Activated CD8-positive, alpha-beta memory T cell treated with anti-CD3 and anti-CD28 coated beads, Interleukin-2, amount 50 U/mL, for 24 hours (primary cell): ENCODE measurements around the gene BCAT1.

ENCODE experiments used
- DNase-seq: peaks from one replicate; pipeline ENCODE4 v3.0.0-alpha.2; 2020; ENCODE audit errors: extremely low read depth

Gene BCAT1, protein sequence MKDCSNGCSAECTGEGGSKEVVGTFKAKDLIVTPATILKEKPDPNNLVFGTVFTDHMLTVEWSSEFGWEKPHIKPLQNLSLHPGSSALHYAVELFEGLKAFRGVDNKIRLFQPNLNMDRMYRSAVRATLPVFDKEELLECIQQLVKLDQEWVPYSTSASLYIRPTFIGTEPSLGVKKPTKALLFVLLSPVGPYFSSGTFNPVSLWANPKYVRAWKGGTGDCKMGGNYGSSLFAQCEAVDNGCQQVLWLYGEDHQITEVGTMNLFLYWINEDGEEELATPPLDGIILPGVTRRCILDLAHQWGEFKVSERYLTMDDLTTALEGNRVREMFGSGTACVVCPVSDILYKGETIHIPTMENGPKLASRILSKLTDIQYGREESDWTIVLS

DNA sequence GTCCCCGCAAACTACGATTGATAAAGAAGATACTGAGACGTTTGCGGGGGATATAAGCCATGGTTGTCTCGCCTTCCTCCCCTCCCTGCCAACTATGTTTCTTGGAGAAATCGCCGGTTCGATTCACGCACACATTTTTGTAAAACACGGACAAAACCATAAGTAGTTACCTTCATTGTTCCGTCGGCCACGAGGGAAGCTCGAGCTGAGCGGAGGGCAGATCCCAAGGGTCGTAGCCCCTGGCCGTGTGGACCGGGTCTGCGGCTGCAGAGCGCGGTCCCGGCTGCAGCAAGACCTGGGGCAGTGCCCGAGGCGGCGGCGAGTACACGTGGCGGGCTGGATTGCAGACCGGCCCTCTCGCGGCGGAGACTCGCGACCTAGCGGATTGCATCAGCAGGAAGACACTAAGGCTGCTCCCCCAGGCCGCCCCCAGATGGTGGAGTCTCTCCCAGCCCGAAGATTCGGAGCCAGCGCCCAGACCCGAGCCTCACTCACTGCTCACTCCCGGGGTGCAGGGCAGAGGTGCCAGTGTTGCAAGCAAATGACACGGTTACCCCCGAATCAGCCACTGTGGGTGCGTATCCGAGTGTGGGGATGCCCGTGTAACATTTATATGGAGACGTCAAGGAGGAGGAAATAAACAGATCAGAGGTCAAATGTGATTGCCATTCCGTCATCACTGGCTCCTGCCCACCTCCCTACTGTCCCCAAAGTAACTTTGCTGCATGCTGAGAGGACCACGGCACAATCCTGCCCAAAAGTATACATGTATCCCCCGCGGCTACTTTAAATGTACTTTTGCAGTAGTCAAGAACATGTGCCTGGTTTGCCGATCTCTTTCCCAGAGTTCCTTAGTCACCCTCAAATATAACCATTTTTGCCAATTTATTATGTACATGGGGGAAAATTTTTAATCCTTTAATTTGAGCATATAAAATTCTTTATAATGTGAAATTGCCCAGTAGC, at the start of gene BCAT1:
TSS of gene BCAT1 (minus strand) at position 345 of the 966 bp plus-strand sequence. CDS start at position 176, 169 bp downstream.
- no peak for DNase-seq

DNA sequence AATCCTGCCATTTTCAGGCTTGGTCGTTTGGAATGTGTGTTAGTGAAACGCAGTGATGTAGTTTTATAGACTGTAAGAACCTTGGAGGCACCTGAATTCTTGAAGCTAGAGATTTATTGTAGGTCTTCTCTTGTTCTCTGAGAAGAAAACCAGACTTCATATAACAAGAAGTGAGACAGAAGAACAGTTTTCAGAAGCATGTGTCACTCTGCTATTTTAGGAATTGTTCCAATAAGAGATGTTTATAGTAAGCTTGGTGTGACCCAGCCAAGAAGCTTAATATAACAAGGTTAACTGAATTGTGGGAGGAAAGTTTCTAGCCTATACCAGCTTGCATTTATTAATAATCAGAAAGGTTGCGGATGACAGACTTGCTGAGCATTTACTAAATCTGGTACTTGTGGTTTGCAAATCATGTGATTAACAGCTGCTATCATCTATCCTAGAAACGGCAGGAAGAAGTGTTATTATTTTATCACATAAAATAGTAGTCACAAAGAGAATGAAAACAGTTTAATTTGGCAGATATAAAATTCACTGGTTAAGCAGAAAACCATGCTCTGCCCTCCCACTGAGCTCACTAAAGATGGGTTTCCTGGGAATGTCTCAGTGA, 49.2 kb upstream of the BCAT1 start:
- DNase-seq, result no peak

- DNase-seq, result no peak
Observed at GRCh38 chr12:24997496-24997895, 48.6 kb upstream of the BCAT1 start.

DNA sequence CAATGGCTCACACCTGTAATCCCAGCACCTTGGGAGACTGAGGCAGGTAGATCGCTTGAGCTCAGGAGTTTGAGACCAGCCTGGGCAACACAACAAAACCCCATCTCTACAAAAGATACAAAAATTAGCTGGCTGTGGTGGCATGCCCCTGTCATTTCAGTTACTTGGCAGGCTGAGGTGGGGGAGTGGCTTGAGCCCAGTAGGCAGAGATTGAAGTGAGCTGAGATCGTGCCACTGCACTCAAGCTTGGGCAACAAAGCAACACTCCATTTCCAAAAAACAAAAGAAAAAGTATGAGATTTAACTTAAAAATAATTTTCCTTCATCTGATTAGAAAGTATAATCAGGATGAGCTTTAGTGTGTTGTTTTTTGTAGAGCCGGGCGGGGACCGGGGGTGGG, 47.9 kb upstream of the BCAT1 start:
- no peak for DNase-seq

- no peak for DNase-seq
Observed at GRCh38 chr12:24996102-24996797, 47.3 kb upstream of the BCAT1 start.

DNA sequence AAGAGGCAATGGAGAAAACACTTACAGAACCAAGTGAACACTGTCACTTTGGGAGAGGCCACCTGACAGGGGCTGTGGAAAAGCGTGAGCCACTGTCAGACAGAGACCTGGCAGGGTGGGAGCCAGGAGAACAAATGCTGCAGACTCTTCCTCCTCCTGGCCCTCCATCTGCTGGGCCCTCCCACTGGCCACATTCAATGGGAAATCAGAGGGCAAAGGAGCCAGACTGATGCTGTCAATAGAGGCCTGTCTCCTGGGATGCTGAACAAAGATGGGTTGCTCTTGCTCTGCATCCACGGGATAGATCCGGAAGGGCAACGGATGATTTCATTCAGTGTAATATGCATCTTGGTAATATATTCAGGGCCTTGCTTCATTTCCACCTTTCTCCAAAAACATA, 44.9 kb upstream of the BCAT1 start:
- no peak for DNase-seq

GRCh38 chr12:24991209-24992049, 42.5 kb upstream of the BCAT1 start:
- no peak for DNase-seq

- DNase-seq, result no peak
Observed at GRCh38 chr12:24989216-24989615, 40.3 kb upstream of the BCAT1 start.

- DNase-seq, result no peak
Observed at GRCh38 chr12:24982250-24982649, 33.3 kb upstream of the BCAT1 start.

GRCh38 chr12:24979976-24980730, 31.3 kb upstream of the BCAT1 start:
- DNase-seq, result no peak

DNA sequence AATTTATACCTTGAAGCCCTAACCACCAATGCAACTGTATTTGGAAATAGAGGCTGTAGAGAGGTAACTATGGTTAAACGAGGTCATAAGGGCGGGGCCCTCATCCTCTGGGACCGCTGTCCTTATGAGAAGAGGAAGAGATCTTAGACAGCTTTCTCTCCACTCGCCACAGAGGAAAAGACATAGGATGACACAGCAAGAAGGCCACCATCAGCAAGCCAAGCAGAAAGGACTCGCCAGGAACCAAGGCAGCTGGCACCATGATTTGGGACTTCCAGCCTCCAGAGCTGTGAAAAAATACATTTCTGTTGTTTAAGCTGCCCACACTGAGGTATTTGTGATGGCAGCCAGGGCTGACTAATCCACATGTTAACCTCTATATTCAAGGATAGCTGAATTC, 30.4 kb upstream of the BCAT1 start:
- no peak for DNase-seq

GRCh38 chr12:24977711-24978110, 28.8 kb upstream of the BCAT1 start:
- no peak for DNase-seq

DNA sequence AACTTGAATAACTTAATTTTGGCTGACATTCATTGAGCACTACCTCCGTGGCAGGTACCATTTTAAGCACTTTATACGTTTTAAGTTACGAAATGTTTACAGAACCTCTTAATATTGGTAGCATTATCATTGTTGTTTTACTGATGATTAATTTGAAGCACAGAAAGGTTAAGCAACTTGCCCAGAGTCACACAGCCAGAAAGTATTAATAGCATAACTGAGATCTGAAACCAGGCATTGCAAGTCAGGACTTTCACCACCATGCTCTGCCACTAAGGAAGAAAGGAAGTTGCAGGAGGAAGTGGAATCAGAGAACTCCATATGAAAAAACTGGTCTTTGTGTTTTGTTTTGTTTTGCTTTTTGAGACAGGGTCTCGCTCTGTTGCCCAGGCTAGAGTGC, 28.2 kb upstream of the BCAT1 start:
- no peak for DNase-seq

DNA sequence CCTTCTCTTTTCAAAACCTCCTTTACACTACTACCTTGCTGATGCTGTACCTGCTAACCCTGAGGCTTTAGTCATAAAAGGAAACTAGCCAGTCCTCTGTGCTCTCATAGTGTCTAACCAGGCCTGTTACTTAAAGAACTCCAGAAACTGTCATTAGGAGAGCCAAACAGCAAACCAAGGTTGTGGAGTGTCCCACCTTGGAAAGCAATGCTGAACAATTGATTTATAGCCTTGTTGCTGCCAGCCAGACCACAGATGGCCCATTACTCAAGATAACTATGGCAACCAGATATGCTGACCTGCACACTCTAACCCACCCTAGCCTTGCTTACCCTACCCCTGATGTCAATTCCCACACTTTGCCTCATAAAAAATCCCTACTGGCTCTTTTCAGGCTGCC, 26.5 kb upstream of the BCAT1 start:
- DNase-seq, result no peak

DNA sequence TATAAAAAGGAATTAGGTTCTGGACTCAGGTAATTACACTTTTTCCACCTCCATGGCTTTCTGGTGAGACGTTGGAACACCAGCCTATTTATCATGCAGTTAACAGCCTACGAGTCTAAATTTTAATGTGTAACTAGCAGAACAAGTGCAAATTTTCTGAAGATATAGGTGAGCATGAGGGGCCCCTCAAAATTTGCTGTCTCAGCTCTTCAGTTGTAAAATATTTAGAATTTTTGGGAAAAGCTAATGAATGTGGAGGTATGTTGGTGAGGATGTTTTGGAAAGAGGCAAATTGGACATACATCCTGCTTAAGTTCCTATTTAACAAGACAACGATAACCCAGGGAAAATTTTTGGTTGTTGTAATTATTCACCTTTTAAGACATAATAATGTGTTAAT, 25.3 kb upstream of the BCAT1 start:
- no peak for DNase-seq

GRCh38 chr12:24972078-24972477, 23.2 kb upstream of the BCAT1 start:
- no peak for DNase-seq

GRCh38 chr12:24970177-24970576, 21.3 kb upstream of the BCAT1 start:
- no peak for DNase-seq

- DNase-seq, result no peak
Observed at GRCh38 chr12:24966951-24967564, 18.2 kb upstream of the BCAT1 start.

DNA sequence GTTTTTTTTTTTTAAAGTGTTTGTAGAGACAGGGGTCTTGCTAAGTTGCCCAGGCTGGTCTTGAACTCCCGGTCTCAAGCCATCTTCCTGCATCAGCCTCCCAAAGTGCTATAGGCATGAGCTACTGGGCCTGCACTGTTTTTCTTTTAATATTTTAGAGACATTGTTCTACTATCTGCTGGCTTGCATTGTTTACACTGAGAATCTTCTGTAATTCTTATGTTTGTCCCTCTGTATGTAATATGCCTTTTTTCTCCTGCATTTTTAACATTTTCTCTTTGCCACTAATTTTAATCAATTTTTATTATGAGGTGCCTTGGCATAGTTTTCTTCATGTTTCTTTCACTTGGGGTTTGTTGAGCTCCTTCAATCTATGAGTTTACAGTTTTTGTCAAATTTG, 15.4 kb upstream of the BCAT1 start:
- no peak for DNase-seq
